Ammon's horn (tissue), 1 donor: ENCODE measurements around the gene KLHL3.

ENCODE experiments used
- DNase-seq: peaks from one replicate; pipeline ENCODE4 v3.0.0-alpha.2; 2016; ENCODE audit warnings: low spot score

KLHL3 gene

DNA sequence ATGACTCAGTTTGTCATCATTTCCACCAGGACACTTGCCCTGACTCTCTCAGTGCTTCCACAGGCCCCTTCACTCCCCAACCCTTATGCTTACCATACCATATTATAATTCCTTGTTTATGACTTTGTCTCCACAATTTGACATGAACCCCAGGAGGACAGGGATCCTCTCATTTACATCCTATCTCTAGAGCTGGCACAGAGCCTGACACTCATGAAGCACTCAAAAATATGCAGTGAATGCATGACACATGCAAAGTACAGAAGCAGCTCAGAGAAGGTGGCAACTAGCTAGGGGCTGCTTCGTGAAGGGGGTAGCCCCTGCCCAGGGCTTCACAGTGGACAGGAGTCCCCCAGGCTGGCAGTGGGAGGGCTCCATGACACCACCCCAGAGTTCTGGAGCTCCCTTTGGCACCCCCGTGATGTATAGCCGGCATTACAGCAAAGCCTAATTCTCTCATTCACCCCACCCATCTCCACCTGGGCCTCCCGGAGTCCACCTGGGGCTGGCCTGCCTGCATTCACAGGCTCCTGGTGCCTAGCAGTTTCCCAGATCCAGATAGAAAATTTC, 124.8 kb downstream of the KLHL3 start:
- DNase-seq, result no peak

DNA sequence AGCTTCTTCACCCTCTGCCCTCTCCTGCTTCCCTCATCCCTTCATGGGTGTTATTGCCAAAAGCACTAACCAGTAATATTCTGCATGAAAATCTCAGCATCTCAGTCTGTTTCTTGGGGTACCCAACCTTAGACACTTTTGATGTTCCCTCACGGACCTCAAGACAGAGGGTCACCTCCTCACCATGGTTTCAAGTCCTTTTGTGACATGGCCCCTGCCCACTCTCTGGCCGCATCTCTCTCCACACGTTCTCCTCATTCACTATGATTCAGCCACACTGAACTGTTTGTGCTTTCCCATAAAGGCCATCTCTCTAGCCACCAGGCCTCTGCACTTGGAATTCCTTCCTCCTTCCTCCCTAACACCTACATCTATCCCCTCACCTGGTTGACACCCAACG, 125.3 kb downstream of the KLHL3 start:
- no peak for DNase-seq

DNA sequence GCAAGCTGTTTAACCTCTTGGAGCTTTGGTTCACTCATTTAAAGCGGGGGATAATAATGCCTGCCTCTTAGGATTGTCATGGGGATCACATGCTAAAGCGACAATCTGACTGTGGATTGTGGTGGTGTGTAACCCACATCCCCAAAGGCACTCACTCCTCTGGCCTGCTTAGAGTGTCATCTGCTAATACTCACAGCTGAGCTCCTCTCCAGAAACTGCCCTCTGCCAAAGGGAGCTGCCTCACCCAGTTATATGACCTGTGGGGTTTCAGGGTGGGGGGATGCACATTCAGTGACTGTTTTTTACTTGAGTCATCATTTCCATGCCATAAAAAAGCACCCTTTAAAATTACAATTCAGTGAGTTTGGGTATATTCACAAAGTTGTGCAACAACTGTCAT, 126.8 kb downstream of the KLHL3 start:
- DNase-seq, result no peak

DNA sequence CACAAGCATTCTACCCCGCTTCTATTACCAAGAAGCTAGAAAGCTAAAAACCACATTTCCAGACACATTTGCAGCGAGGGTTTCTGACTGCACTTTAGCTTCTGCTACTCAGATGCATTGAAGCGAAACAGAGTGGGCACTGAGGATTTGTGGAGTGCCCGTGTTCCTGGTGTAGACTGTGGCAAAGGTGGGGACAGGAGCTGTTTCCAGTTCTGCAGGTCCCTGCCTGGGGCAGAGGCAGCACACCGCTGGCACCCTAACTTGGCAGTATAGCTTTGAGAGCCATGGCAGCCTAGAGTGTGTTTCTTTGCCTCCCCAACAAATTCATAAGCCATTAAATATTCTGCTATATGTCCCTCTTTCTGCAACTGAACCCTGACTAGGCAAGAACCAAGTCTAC, 128.1 kb downstream of the KLHL3 start:
- DNase-seq, result no peak

DNA sequence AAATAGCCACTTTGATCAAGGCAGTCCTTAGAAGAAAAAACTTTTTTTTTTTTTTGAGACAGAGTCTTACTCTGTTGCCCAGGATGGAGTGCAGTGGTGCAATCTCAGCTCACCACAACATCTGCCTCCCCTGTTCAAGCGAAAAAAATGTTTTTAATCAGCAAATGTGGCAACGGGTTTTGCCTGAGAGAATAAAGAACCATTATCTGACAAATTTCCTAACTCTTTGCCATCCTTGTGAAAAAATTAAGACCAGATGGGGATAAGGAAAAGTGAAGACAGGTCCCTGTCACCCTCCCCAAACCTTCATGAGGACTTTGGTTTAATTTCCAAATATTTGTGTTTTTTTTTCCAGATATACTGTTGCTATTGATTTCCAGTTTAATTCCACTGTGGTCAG, 129.5 kb downstream of the KLHL3 start:
- no peak for DNase-seq

DNA sequence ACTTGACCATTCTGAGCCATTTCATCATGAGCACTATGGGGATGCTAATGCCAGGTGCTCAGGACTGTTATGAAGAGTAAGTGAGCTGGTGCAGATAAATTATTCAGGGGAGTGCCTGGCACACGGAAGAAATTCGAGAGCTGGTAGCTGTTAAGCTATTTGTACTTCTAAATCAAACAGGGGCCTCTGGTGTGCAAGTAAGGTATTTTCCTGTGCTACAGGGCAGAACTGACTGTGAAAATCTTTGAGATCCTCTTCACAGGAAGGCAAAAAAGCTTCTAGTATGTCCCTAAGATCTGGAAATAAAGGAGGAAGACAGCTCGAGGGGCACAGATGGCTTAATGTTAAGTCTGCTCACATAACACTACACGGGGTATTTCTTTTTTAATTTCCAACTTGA, 130.5 kb downstream of the KLHL3 start:
- DNase-seq, result peak; percentile 49

DNA sequence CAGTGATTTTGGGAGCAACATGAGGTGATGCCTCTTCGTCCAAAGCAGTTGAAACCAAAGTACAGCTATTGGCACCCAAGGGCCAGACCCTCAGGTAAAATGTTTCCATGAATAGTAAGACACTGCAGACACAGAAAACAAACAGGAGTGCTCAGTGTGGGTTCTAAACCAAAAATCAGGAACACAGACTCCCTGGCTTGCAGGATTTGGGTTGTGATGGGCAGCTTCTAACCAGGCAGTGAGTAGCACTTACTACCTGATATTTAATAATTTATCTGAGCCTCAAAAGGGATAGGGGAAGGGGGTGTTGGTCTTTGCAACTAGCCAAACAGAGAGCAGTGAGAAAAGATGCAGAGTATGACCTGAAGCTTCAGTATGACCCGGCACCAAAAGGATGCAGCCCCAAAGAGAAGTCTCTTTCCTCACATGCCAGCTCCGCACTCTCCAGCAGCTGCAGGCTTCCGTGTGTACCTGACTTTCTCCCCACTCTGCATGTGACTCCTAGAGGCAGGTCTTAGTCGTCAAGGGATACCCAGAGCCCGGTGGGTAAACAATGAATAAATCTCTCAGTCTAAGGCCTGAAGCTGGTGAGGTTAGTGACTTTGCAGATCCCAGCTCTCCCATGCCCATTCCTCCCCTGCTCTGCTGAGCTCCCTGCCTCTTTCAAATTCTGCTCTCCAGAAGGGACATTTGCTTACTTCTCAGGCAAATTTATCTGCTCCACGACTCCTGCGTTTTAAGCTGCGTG, 131.4 kb downstream of the KLHL3 start:
- DNase-seq, result no peak

DNA sequence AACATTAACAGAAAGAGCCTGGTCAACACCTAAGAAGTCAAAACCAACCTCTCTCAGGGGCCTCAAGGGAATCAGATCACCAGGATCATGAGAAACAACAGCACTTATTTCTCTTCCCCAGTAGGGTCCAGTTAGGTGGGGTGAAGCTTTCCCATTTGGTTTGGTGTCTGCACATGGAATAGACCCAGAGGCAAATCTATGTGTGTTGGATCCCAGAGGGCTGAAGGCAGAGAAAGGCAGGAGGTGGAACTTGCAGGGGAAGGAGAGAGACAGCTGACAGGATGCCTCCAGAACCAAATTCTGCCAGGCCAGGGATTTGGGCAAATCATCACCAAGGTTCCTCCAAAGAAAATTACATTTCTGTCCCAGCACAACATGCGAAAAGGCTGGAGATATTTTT, 132.0 kb downstream of the KLHL3 start:
- no peak for DNase-seq

DNA sequence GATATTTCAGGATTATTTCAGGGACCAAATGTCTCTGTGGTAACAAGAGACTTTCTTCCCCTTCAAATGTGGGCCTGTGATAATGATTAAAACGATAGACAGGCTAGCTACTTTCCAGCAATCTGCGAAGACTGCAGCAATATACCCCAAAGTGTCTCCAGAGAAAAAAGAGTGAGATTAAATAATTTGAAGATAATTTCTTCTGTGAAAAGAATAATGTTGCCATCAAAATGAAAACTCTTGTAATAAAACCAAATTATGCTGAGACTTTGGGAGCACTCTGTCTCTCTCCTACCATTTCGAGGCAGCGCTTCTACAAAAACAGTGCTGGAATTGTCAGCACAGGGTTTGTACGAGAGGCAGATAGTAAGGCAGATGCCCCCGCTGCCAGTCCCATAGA, 132.5 kb downstream of the KLHL3 start:
- DNase-seq, result no peak

DNA sequence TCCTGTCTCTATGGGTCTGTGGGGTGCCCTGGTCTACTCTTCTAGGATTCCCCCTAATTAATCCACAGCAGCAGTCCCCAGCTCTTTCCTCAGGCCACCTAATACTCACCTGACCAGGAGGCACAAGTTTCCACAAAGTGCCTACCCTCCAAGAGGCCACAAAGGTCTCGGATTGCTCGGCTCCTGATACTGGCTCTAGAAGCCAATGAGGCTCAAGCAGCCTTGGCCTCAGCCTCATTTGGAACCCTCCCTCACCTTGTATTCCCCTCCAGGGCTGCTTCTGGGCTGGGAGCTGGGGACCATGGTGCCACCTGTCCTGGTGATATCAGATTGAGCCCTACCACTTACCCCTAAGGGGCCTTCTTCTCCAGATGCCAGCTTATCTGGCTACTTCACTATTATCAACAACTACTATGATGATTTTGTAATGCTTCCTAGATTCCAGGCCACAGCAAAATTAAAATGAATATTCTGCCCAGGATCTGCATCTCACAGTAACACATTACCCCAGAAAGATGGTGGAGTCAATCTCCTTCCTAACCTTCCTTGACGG, 133.1 kb downstream of the KLHL3 start:
- no peak for DNase-seq

DNA sequence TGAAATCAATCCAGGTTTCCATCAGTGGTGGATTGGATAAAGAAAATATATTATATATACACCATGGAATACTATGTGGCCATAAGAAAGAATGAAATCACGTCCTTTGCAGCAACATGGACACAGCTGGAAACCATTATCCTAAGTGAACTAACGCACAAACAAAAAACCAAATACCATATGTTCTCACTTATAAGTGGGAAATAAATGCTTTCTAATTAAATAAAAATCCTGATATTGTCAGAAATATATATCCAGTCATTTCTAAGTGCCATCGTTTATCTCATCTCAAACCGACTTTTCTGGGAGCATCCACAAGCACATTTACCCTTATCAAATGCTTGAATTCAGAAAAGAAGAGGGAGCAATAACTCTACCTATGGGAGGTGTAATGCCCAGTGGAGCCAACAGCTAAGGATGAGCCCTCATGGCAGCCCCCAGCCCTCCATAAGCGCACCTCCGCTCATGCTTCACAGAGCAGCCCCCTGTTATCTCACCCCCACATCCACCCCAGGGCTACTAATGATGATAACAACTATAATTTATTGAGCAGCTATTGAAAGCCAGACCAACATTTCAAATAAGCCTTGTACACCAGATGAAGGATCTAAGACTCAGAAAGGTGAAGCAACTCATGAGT, 135.0 kb downstream of the KLHL3 start:
- no peak for DNase-seq

DNA sequence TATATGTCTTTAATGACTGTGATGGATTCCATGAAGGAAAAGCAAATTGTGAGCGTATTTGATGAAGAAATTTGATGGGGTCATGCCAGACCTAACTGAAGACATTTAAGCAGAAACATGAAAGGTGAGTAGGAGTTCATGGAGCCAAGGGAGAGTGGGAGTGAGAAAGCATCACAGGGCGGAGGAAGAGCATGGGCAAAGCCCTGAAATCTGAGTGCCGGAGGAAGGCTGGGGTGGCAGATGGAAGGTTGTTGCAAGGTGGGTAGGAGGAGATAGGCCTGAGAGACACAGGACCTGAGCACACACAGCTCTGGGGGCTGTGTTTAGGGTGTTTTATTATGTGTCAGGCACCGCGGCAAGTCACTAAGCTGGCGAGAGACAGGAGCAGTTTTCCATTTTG, 136.4 kb downstream of the KLHL3 start:
- DNase-seq, result no peak

DNA sequence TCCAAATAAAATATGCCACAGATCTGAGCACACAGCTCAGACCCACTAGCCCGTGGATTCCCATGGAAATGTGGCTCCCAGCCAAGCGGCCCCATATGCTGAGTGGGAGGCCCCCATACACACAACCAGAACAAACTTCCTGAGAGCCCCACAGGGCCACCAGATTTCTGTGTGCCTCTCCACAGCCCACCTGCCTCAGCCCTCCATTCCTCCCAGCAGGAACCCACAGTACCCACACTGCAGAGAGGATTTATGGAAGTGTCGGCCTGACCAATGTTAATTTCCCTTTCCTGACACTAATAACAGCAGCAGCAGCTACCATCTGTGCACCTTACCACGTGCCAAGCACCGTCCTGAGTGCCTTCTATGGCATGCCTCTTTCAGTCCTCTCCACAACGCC, 137.5 kb downstream of the KLHL3 start:
- DNase-seq, result peak; percentile 39

DNA sequence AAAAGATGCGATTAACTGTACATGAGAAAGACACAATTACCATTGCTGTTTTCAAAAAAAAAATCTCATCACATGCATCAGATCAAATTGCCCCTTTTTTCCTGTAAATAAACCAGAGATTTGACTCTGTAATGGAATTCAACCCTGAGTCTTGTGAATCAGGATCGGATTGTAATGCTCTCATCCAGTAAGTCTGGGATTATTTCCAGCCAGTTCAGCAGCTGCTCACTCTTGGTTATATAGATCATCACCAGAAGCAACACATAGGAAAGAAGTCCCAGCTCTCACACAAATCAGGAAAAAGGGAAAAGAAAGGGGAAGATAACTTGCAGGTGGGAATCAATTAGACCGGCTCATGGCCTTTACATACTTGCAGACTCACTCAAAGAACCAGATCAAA, 138.9 kb downstream of the KLHL3 start:
- no peak for DNase-seq

DNA sequence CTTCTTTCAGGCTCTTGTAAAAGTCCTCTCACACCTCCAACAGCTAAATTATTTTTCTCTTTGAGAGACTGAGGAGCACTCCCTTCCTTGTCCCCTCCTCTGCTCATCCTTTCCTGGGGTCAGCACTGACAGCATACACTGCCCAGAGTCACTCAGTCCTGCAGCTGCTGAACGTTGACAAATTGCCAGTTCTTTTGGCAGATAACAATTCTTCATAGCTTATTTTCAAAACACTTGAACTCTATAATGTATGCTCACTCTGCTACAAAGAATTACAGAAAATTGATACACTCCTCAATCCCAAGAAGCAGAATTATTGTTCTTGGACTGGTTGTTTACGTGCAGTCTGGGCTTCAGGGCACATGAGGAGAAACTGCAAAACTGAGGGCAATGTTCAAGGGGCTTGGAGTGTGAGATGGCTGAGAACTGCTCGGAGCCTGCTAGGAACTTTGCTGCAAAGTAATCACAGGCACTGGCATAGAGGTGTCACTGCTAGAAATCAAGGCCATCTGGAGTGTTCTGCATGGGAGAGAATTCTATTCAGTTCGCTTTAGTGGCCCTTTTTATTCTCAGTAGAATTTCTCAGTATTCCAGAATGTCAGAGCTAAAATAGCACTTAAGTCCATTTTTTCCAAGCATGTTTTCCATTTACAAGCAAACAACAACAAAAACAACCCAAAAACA, 140.4 kb downstream of the KLHL3 start:
- peak; percentile 43 for DNase-seq

DNA sequence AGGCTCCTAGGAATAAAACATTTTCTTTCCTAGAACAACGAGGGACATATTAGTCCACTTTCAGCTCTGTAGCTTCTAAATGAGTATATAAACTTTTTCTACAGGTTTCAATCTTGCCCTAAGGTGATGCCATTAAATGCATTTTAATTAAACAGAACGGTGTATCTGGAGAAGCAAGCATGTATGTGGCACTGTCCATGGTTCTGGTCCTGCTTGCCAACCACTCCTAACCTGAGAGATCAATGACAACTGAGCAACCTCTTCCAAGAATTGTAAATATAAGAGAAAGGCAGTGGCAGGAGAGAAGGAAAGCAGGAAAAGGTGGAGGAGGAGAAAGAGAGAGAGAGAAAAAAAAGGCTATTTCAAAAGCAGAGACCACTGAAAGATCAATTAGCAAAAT, 141.2 kb downstream of the KLHL3 start:
- DNase-seq, result no peak

DNA sequence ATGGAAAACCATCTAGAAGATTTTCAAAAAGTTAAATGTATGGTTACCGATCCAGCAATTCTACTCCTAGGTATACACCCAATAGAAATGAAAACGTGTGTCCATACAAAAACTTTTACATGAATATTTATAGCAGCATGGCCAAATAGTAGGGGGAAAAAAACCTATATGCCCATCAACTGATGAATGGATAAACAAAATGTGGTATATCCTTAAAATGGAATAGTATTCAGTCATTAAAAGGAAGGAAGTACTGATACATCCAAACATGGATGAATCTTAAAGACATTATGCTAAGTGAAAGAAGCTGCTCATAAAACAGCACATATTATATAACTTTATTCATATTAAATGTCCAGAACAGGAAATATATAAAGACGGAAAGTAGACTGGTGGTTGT, 143.6 kb downstream of the KLHL3 start:
- DNase-seq, result no peak

DNA sequence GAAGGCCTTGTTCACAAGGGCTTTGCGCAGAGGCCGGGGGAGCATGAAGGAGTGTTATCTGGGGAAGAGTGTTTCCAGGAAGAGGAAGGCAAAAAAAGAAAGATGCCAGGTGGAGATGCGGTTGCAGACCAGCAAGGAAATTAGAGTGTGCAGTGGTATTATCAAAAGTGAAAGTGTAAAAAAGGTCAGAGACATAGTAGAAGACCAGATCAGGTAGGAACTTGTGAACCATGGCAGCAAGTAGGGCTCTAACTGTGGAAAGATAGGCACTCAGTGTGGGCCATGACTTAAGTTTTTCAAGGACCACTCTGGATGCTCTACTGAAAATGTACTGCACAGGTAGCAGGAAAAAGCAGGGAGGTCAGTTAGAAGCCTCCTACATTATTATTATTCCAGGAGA, 146.7 kb downstream of the KLHL3 start:
- DNase-seq, result no peak

DNA sequence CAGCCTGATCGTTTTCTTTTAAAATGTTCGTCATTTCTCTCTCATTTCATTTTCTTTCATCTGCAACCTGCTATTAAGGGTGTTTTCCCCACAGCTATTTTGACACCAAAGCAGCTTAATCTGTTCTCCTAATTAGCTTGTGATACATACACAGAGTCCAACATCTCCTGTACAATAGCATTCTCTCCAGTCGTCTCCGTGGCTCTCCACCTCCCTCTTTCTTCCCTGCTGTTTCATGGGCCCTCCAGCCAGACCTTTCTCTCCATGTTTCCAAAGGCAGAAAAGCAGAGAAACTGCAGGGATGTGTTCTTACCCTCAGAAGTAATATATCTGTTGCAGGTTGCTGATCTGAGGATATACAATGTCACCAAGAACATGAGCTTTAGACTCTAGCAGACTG, 148.0 kb downstream of the KLHL3 start:
- no peak for DNase-seq

DNA sequence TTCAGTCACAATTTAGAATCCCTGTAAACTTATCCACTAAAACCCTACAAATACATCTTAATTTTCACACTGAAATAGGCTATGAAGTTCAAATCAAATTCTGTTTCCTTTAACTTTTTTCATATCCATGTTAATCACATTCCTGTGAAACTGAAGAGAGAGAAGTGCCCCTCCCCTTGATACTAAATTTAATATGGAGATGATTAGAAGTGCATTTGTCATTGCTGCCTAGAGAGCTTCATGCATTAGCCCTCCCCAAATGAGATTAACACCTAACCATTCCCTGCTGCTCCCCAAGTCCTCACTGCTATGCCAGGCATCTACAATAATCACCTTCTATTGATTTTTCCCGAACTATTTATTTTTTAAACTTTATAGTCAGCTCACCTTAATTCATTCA, 151.6 kb downstream of the KLHL3 start:
- DNase-seq, result no peak

DNA sequence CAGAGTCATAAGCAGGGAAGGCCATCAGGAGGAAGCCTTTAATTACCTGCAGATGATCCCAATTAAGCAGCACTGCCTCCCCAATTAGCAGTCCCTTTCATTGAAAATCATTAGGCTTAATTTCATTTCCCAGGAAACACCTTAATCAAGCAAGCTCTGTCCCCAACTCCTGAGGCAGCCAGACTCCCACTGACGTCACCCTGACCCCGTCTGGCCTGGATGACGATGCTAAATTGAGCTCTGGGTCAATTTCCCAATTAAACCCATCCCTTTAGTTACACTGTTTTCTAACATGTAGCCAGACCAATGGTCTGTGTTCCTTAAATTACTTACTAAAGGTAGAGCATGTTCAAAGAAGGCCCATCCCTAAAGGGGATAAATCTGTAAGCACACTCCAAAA, 152.8 kb downstream of the KLHL3 start:
- no peak for DNase-seq

DNA sequence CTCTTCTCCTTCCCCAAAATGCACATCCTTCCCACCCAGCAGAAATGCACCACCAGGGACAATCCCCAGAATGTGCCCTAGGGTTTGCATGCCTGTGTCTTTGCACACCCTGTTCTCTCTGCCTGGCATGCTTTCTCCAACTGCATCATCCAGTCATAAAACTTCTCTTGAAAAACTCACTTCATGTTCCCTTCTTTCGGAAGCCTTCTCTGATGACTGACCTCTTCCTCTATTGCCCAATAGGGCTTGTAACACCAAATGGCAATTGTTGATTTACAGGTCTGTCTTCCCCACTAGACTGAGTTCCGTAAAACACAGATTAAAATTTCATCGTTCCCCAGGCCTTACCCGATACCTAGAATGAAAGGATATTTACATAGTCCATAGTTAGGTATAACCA, 153.7 kb downstream of the KLHL3 start:
- DNase-seq, result no peak

DNA sequence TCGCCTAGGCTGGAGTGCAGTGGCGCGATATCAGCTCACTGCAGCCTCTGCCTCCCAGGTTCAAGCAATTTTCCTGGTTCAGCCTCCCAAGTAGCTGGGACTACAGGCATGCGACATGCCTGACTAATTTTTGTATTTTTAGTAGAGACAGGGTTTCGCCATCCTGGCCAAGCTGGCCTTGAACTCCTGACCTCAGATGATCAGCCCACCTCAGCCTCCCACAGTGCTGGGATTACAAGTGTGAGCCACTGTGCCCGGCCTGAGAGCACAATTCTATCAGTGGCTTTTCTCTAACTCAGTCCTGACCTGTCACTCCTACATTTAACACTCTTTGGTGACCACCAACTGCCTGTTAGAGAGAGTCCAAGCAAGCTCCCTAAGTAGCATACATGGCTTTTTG, 154.1 kb downstream of the KLHL3 start:
- no peak for DNase-seq
